H1 (cell line): ENCODE results near the gene CFAP54. TPM values are rescaled to one million over a fixed set of nuclear protein-coding genes. Genes with fewer than 3 reads are reported as not detected.

Experiments
- CTCF ChIA-PET: fragments of 300-600 bp; sonication (Branson Sonifier 250); formaldehyde crosslinking; loops from one replicate; lab custom pipeline; 2021; ENCODE audit not compliant: partially characterized antibody; lab: Charles Lee
- POLR2A ChIA-PET: fragments of 300-600 bp; sonication (Branson Sonifier 250); formaldehyde crosslinking; loops from one replicate; lab custom pipeline; 2021; ENCODE audit warnings: inconsistent platforms; ENCODE audit not compliant: partially characterized antibody; lab: Charles Lee
- DNase-seq, 2 experiments: peaks; one replicate each; pipeline versions ENCODE4 v3.0.0 to v3.0.0-alpha.2; 2010 to 2022; ENCODE audit warnings: low spot score in 2 of 2, low read depth in 1 of 2, mixed read lengths in 1 of 2
- FAIRE-seq: peaks from 2 replicates; lab custom pipeline; 2011; peaks lifted over from hg19 to GRCh38; lab: Jason Lieb, UNC
- H2AFZ ChIP-seq: 2 replicates; pipeline ENCODE4 v1.8.1; 2012; ENCODE audit warnings: low read length, inconsistent platforms
- H2AK5ac ChIP-seq: 2 replicates; pipeline ENCODE4 v1.6.1; 2013; ENCODE audit warnings: low read depth, low read length
- H2BK120ac ChIP-seq: replicated peaks from 2 replicates; pipeline ENCODE3; 2013; ENCODE audit warnings: low read depth, low read length, inconsistent platforms
- H2BK12ac ChIP-seq: 2 replicates; pipeline ENCODE4 v1.6.1; 2013; ENCODE audit warnings: low read depth, low read length
- H2BK15ac ChIP-seq: 2 replicates; pipeline ENCODE4 v1.6.1; 2013; ENCODE audit warnings: low read length
- H2BK20ac ChIP-seq: 2 replicates; pipeline ENCODE4 v1.6.1; 2013; ENCODE audit warnings: low read length
- H2BK5ac ChIP-seq: 2 replicates; pipeline ENCODE4 v1.6.1; 2013; ENCODE audit warnings: low read depth, low read length
- H3K14ac ChIP-seq: 2 replicates; pipeline ENCODE4 v1.6.1; 2013; ENCODE audit warnings: inconsistent platforms; ENCODE audit not compliant: insufficient read length
- H3K18ac ChIP-seq: 2 replicates; pipeline ENCODE4 v1.6.1; 2013; ENCODE audit warnings: low read length; ENCODE audit errors: extremely low read depth
- H3K23ac ChIP-seq: 2 replicates; pipeline ENCODE4 v1.6.1; 2013; ENCODE audit warnings: inconsistent platforms; ENCODE audit not compliant: insufficient read length
- H3K23me2 ChIP-seq: 2 replicates; pipeline ENCODE4 v1.6.1; 2013; ENCODE audit warnings: low read depth, low read length
- H3K27ac ChIP-seq: 2 replicates; pipeline ENCODE4 v1.6.1; 2011; ENCODE audit warnings: low read depth, low read length, inconsistent platforms
- H3K27me3 ChIP-seq, 4 experiments: replicated peaks in 1 of 4; 1 replicate in 1 of 4; 2 replicates in 3 of 4; pipeline versions ENCODE4 v1.6.1 to v1.8.1; 2011 to 2013; ENCODE audit warnings: low read length in 3 of 4, mild to moderate bottlenecking in 3 of 4, inconsistent platforms in 2 of 4, mixed read lengths in 2 of 4, moderate library complexity in 1 of 4; ENCODE audit not compliant: control insufficient read depth in 3 of 4, insufficient read depth in 3 of 4; ENCODE audit errors: extremely low read depth in 1 of 4
- H3K36me3 ChIP-seq, 4 experiments: 2 replicates each; pipeline versions ENCODE4 v1.6.1 to v1.8.1; 2011 to 2013; ENCODE audit warnings: mild to moderate bottlenecking in 4 of 4, low read length in 3 of 4, moderate library complexity in 2 of 4, control low read depth in 1 of 4, inconsistent platforms in 1 of 4; ENCODE audit not compliant: insufficient read depth in 4 of 4, control insufficient read depth in 2 of 4
- H3K4ac ChIP-seq: replicated peaks from 2 replicates; pipeline ENCODE3; 2013; ENCODE audit warnings: low read length, low read depth, mixed read lengths, inconsistent platforms; ENCODE audit not compliant: insufficient read length
- H3K4me1 ChIP-seq, 4 experiments: replicated peaks in 1 of 4; 1 replicate in 1 of 4; 2 replicates in 3 of 4; pipeline versions ENCODE4 v1.6.1 to v1.8.1; 2011 to 2013; ENCODE audit warnings: low read length in 3 of 4, inconsistent platforms in 2 of 4, mixed read lengths in 1 of 4; ENCODE audit not compliant: insufficient read depth in 4 of 4, control insufficient read depth in 3 of 4
- H3K4me2 ChIP-seq, 2 experiments: 2 replicates each; pipeline versions ENCODE4 v1.6.1 to v1.8.1; 2011 to 2013; ENCODE audit warnings: low read depth in 2 of 2, low read length in 2 of 2, control low read depth in 1 of 2, inconsistent platforms in 1 of 2, mild to moderate bottlenecking in 1 of 2; ENCODE audit not compliant: insufficient read depth in 1 of 2
- H3K4me3 ChIP-seq, 4 experiments: fragments of 200-600, 300-600 bp in 1 of 4; sonication (generic), shearing (Covaris generic), sonication (Bioruptor Twin) in 1 of 4; 2 replicates each; pipeline versions ENCODE4 v1.5.1 to v1.8.1; 2011 to 2016; ENCODE audit warnings: low read length in 4 of 4, low read depth in 3 of 4, control low read depth in 2 of 4, inconsistent platforms in 2 of 4, mild to moderate bottlenecking in 2 of 4, mixed read lengths in 1 of 4, moderate library complexity in 1 of 4; ENCODE audit not compliant: insufficient read depth in 2 of 4; ENCODE audit errors: extremely low read depth in 1 of 4
- H3K56ac ChIP-seq: replicated peaks from 2 replicates; pipeline ENCODE3; 2013; ENCODE audit warnings: low read depth, mild to moderate bottlenecking, mixed read lengths, low read length, inconsistent platforms; ENCODE audit not compliant: insufficient read length
- H3K79me1 ChIP-seq: 2 replicates; pipeline ENCODE4 v1.6.1; 2013; ENCODE audit warnings: low read depth, low read length, control low read depth
- H3K79me2 ChIP-seq, 2 experiments: 2 replicates each; pipeline versions ENCODE4 v1.6.1 to v1.8.1; 2012 to 2013; ENCODE audit warnings: low read length in 2 of 2, mild to moderate bottlenecking in 2 of 2, inconsistent platforms in 1 of 2; ENCODE audit not compliant: insufficient read depth in 2 of 2, control insufficient read depth in 1 of 2
- H3K9ac ChIP-seq, 4 experiments: replicated peaks in 1 of 4; 1 replicate in 1 of 4; 2 replicates in 3 of 4; pipeline versions ENCODE4 v1.6.1 to v1.8.1; 2011 to 2013; ENCODE audit warnings: low read depth in 3 of 4, low read length in 3 of 4, control low read depth in 2 of 4, mild to moderate bottlenecking in 2 of 4, moderate library complexity in 2 of 4, inconsistent platforms in 1 of 4; ENCODE audit errors: extremely low read depth in 1 of 4
- H3K9me3 ChIP-seq, 2 experiments: 2 replicates each; pipeline versions ENCODE4 v1.6.1 to v1.8.1; 2012 to 2013; ENCODE audit warnings: mild to moderate bottlenecking in 2 of 2, moderate library complexity in 2 of 2, control low read depth in 1 of 2, inconsistent platforms in 1 of 2, low read depth in 1 of 2, low read length in 1 of 2, mixed read lengths in 1 of 2; ENCODE audit not compliant: insufficient read depth in 2 of 2
- H4K20me1 ChIP-seq, 2 experiments: replicated peaks in 1 of 2; 2 replicates each; pipeline versions ENCODE3 to v1.8.1; 2011 to 2013; ENCODE audit warnings: inconsistent platforms in 2 of 2, low read length in 2 of 2, mild to moderate bottlenecking in 1 of 2; ENCODE audit not compliant: insufficient read depth in 2 of 2, control insufficient read depth in 1 of 2
- H4K5ac ChIP-seq: 2 replicates; pipeline ENCODE4 v1.6.1; 2013; ENCODE audit warnings: low read length, low read depth, mixed read lengths, inconsistent platforms; ENCODE audit not compliant: insufficient read length
- H4K8ac ChIP-seq: 2 replicates; pipeline ENCODE4 v1.8.0; 2013; ENCODE audit warnings: mild to moderate bottlenecking, moderate library complexity, low read length, inconsistent platforms; ENCODE audit not compliant: insufficient read depth; ENCODE audit errors: extremely low read depth
- H4K91ac ChIP-seq: replicated peaks from 2 replicates; pipeline ENCODE3; 2013; ENCODE audit warnings: low read length, mixed read lengths, inconsistent platforms; ENCODE audit not compliant: insufficient read length
- ATF2 ChIP-seq: IDR thresholded peaks from 2 replicates; pipeline ENCODE4 v1.6.1; 2012; ENCODE audit warnings: low read length, inconsistent platforms
- BCL11A ChIP-seq, 2 experiments: IDR thresholded peaks; one replicate each; pipeline ENCODE4 v1.6.1; 2011; ENCODE audit warnings: low read depth in 2 of 2, low read length in 2 of 2, mild to moderate bottlenecking in 2 of 2
- CBX8 ChIP-seq: fragments of 300-800, 300-1000 bp; sonication (generic); IDR thresholded peaks from 2 replicates; pipeline ENCODE4 v1.7.1; 2016; ENCODE audit warnings: low read depth, low read length, borderline replicate concordance
- FOSL1 ChIP-seq: IDR thresholded peaks from 2 replicates; pipeline ENCODE4 v1.6.1; 2011; ENCODE audit warnings: mild to moderate bottlenecking, low read depth, low read length, moderate library complexity; ENCODE audit not compliant: insufficient read depth
- JUND ChIP-seq: IDR thresholded peaks from 2 replicates; pipeline ENCODE4 v1.6.1; 2011; ENCODE audit warnings: mild to moderate bottlenecking, improper control_type of control experiment, low read length
- POLR2A ChIP-seq, 2 experiments: IDR thresholded peaks; 1 replicate in 1 of 2; 2 replicates in 1 of 2; pipeline ENCODE4 v1.6.1; 2011; ENCODE audit warnings: low read depth in 2 of 2, low read length in 2 of 2, mild to moderate bottlenecking in 2 of 2; ENCODE audit errors: control extremely low read depth in 1 of 2
- RFX5 ChIP-seq: IDR thresholded peaks from 2 replicates; pipeline ENCODE4 v1.6.1; 2011; ENCODE audit warnings: low read depth, low read length, improper control_type of control experiment, borderline replicate concordance
- SAP30 ChIP-seq: fragments of 300-600 bp; sonication (generic); IDR thresholded peaks from 2 replicates; pipeline ENCODE4 v1.7.1; 2012; ENCODE audit warnings: low read length, moderate library complexity, mild to moderate bottlenecking, inconsistent platforms; ENCODE audit not compliant: insufficient read depth, insufficient replicate concordance
- SIN3A ChIP-seq, 2 experiments: IDR thresholded peaks in 1 of 2; conservative IDR thresholded peaks in 1 of 2; 2 replicates each; pipeline ENCODE4 v1.6.1; 2011 to 2012; ENCODE audit warnings: low read length in 2 of 2, improper control_type of control experiment in 1 of 2, low read depth in 1 of 2, mild to moderate bottlenecking in 1 of 2
- SIRT6 ChIP-seq: IDR thresholded peaks from one replicate; pipeline ENCODE4 v1.7.1; 2012; ENCODE audit warnings: low read length, inconsistent platforms
- SRF ChIP-seq: IDR thresholded peaks from 2 replicates; pipeline ENCODE4 v1.6.1; 2011; ENCODE audit warnings: mild to moderate bottlenecking, low read depth, low read length, moderate library complexity
- TCF12 ChIP-seq: IDR thresholded peaks from 2 replicates; pipeline ENCODE4 v1.6.1; 2011; ENCODE audit warnings: low read depth, mild to moderate bottlenecking, low read length
- TEAD4 ChIP-seq: IDR thresholded peaks from 2 replicates; pipeline ENCODE4 v1.6.1; 2012; ENCODE audit warnings: low read depth, low read length, inconsistent platforms, mixed read lengths
- WGBS, 2 experiments: shearing (Covaris generic) in 1 of 2; methylation state at CpG; one replicate each; pipeline versions ENCODE4 v1.1.6 to v1.1.7; 2013 to 2015; ENCODE audit warnings: low lambda C conversion rate in 2 of 2, mixed read lengths in 2 of 2, inconsistent platforms in 1 of 2, low coverage in 1 of 2, missing lambda C conversion rate in 1 of 2; ENCODE audit not compliant: insufficient replicate concordance in 2 of 2, insufficient coverage in 1 of 2, insufficient read length in 1 of 2; ENCODE audit errors: extremely low coverage in 1 of 2, missing lambda C conversion rate in 1 of 2; 5-methylcytosine and 5-hydroxymethylcytosine counted together
- polyA plus RNA-seq, 7 experiments: library from polyadenylated mRNA; depleted of rRNA in 3 of 7; stranded (reverse) in 5 of 7; unstranded in 2 of 7; fragments of >200 nt in 5 of 7; fragments of 200-250 nt in 2 of 7; gene quantifications; 1 replicate in 5 of 7; 2 replicates in 1 of 7; 4 replicates in 1 of 7; pipeline versions ENCODE4 v1.2.1 to v1.2.3, GENCODE V29; 2011 to 2013; ENCODE audit warnings: missing spikeins in 2 of 7, mixed read lengths in 2 of 7
- total RNA-seq: library from RNA; stranded (reverse); fragmentation: NEBNext Ultra II Directional; extraction: Animal tissue kit (Norgen Biotek cat#: 25700); gene quantifications from 2 replicates; pipeline ENCODE4 v1.2.1, GENCODE V29; 2021

The CFAP54 gene
- total and polyA plus RNA-seq, 2 of the 8 experiments (the other 6 are each of a cell fraction or from before 2014, with no cell fraction given): 0.17 to 0.33 TPM

DNA sequence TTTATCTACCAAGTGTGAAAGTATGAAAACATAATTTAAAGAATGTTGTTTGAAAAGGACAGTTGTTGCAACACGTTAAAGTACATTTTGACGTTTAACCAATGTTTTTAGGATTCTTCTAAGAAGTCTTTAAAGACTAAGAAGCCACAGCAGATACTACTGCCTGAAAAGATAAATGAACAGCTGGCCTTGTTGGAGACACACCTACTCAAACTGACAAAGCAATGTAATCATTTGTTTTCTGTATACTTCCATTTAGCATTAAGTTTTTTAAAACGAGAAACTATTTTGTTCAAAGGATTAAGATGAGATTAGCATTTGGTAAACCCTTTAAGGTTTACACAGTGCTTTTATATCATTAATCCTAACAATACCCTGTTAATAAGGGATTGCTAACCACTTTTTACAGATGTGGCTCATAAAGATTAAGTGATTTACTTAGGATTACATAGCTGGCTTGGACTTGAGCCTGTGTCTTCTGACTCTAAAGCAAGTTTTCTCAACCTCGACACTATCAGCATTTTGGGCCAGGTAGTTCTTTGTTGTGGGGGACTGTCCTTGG, 134.4 kb downstream of the CFAP54 start:
- Histone ChIP-seq H3K36me3 (no peaks in the 10 kb centered on the region), H4K8ac (no peak overlapping the region), H3K14ac (no peak overlapping the region), H2BK12ac (no peak overlapping the region), H3K4ac (no peak overlapping the region), H3K79me2 (no peaks in the 10 kb centered on the region), H3K27me3 (no peaks in the 10 kb centered on the region), H2AFZ (no peak overlapping the region), H3K9me3 (no peaks in the 10 kb centered on the region), H2BK15ac (no peak overlapping the region), H4K91ac (no peak overlapping the region), H3K18ac (no peak overlapping the region), H2BK20ac (no peak overlapping the region), H3K79me1 (no peaks in the 10 kb centered on the region), H3K9ac (no peak overlapping the region), H3K4me2 (no peak overlapping the region), H2BK5ac (no peak overlapping the region), H3K23ac (no peak overlapping the region), H3K23me2 (no peaks in the 10 kb centered on the region), H3K4me3 (no peak overlapping the region), H2AK5ac (no peak overlapping the region), H4K5ac (no peak overlapping the region), H3K56ac (no peak overlapping the region), H3K27ac (no peak overlapping the region), H2BK120ac (no peak overlapping the region), H4K20me1 (no peaks in the 10 kb centered on the region), H3K4me1 (no peaks in the 10 kb centered on the region; a peak in 2 of 7 replicates)
- no peak for TF ChIP-seq FOSL1
- no peak for TF ChIP-seq SAP30
- TF ChIP-seq SIRT6: no peak
- no peak for TF ChIP-seq POLR2A (IDR thresholded peaks at IDR 0.05; ENCODE audit: control extremely low read depth in 1 of 2, low read depth in 2 of 2, low read length in 2 of 2)
- no peak for TF ChIP-seq TEAD4
- TF ChIP-seq CBX8: no peak
- no peak for TF ChIP-seq BCL11A (IDR thresholded peaks at IDR 0.05; ENCODE audit: low read depth in 2 of 2, low read length in 2 of 2)
- no peak for TF ChIP-seq SIN3A (conservative IDR thresholded peaks at IDR 0.05 in 1 of 2, IDR thresholded peaks at IDR 0.05 in 1 of 2; ENCODE audit: low read depth in 1 of 2, low read length in 2 of 2)
- TF ChIP-seq RFX5: no peak
- TF ChIP-seq ATF2: no peak
- TF ChIP-seq JUND: no peak
- TF ChIP-seq SRF: no peak
- no peak for TF ChIP-seq TCF12
- WGBS, 2 experiments: 83% methylated on average over 4 of the region's 4 CpGs; no CpG with 5 or more reads in 1 of the 2 experiments
- DNase-seq (no peak), FAIRE-seq (no peak)
- POLR2A ChIA-PET: no interaction called here
- CTCF ChIA-PET: no interaction called here
